Urothelium cell line (cell line): ENCODE measurements around the gene ODAM.
"Not testable (repeated sequence)": the region's sequence is repeated elsewhere in the genome, so short reads cannot be mapped to it uniquely, and the experiment has no call there.

Experiments
- DNase-seq: peaks from one replicate; pipeline ENCODE4 v3.0.0; 2011; ENCODE audit warnings: low spot score, mixed read lengths
- FAIRE-seq: peaks from 2 replicates; lab custom pipeline; 2011; peaks lifted over from hg19 to GRCh38; lab: Jason Lieb, UNC

Gene ODAM

DNA sequence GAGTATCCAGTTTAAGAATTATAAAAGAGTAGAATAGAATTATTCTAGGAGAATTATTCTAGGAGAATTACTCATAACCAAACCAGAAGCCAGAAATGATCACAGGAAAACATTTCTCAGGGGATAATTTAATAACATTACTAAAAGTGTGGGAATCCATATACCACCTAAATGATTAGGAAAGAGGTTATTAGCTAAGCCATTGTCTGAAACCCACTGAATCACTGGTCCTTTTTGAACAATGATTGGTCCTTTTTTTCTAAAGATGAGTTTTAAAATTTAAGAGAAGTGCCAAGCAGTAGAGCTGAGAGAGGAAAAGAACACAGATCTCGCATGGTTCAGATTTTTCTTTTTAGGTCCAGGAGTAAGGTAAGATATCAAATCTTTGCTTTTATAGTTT is at the start of gene ODAM:
Gene ODAM, plus strand, starts transcription at position 301 of the 400 bp plus-strand sequence. CDS start 819 bp downstream, outside the sequence.
- no peak for DNase-seq
- no peak for FAIRE-seq

GRCh38 chr4:70151271-70151670 is 44.3 kb upstream of the ODAM start:
- FAIRE-seq: no peak

DNA sequence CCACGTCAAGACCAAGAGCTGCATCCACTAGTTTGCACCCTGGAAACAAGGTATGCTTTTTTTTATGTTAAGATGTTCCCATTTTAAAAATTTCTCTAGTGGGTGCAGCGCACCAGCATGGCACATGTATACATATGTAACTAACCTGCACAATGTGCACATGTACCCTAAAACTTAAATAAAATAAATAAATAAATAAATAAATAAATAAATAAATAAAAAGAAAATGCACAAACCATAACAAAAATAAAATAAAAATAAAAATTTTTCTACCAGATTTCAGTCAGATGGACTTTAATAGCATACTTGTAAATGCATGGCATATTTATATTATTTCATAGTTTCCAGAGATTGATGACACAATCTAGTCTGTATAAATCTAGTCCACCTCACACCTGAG is 43.4 kb upstream of the ODAM start:
- FAIRE-seq (no peak), DNase-seq (no peak)

More at GRCh38 chr4:70151271-70151670, 44.3 kb upstream of the ODAM start:
- DNase-seq: no peak

- FAIRE-seq: no peak
Measured at GRCh38 chr4:70153937-70154336, 41.6 kb upstream of the ODAM start, which contains the start of gene PRR27. PRR27 (plus strand) TSS chr4:70154237; CDS start chr4:70154376, 139 bp downstream.

DNA sequence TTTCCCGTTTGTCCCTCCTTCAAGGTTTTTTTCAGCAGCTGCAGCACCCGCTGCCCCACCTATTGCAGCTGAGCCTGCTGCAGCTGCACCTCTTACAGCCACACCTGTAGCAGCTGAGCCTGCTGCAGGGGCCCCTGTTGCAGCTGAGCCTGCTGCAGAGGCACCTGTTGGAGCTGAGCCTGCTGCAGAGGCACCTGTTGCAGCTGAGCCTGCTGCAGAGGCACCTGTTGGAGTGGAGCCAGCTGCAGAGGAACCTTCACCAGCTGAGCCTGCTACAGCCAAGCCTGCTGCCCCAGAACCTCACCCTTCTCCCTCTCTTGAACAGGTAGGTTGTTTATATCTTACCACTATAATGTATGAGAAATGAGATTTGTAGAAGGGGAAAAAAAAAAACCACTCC is 36.9 kb upstream of the ODAM start:
- DNase-seq (no peak), FAIRE-seq (no peak)

More at GRCh38 chr4:70153937-70154336, 41.6 kb upstream of the ODAM start, which contains the start of gene PRR27:
- DNase-seq: no peak

DNA sequence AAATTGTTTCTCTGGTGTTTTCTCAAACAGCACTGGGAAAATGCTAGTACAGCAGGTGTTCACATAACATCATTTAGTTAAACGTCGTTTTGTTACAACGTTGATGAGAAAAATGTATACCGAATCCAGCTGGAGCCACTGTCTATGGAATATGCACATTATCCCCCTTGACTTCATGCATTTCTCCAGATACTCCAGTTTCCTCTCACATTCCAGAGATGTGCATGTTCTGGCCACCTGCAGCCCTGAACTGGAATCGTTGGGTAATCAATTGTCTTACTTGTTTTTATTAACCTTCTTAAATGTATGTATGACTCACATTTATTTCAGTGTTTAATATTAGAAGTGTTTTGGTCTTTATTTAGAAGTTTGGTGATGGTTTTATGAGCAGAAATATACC is 18.4 kb upstream of the ODAM start:
- DNase-seq (no peak), FAIRE-seq (no peak)

- no peak for FAIRE-seq
- DNase-seq: no peak
Measured at GRCh38 chr4:70178075-70178660, 17.4 kb upstream of the ODAM start.

DNA sequence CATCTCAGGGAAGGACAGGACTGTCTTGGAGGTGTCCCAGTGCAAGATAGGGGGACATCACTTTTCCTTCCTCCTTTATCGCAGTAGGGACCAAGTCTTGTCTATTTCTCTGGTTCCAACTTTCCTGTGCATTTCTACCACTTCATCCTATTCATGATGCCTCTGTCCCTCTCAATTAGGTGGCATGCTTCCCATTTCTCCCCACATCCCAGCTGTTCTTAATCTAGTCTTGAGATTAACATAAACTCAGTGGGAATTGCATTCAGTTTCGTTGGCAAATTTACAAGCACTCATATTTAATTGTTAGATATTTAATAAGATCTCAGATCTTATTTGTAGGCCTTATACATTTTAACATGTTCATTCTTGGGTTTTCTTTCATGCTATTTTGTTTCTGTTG is 15.7 kb upstream of the ODAM start:
- FAIRE-seq: no peak
- no peak for DNase-seq

- DNase-seq: no peak
- FAIRE-seq: no peak
Measured at GRCh38 chr4:70181864-70182263, 13.7 kb upstream of the ODAM start.

DNA sequence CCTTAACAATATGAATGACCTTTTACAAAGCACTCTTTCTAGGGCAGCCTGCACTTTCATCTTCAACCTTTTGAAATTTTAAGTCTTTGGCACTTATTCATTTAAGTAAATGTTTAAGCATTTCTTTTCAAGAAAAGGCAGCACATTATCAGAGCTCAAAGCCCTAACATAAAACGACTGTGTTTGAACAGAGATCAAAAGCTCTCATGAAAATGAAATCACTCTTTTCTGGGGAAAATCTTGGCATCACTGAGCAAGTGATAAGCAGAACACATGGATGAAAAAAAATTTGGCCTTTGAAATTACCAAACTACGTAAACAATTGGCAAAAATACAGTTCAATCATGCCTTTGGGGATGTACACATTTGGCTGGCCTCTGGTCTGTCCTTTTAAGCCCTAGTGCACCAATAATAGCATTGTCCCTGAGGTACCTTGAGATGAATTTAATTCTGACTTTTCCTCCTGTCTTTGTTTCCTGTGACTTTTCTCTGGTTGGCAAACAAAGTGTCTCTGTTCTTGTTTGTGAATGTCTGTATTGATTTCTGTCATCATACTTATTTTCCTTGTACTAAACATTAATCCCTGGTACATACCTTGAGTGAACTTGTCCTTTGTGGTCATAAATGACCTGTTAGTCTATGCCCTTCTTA is 12.9 kb upstream of the ODAM start:
- FAIRE-seq (no peak), DNase-seq (no peak)

GRCh38 chr4:70183168-70183939 is 12.2 kb upstream of the ODAM start:
- FAIRE-seq: no peak

DNA sequence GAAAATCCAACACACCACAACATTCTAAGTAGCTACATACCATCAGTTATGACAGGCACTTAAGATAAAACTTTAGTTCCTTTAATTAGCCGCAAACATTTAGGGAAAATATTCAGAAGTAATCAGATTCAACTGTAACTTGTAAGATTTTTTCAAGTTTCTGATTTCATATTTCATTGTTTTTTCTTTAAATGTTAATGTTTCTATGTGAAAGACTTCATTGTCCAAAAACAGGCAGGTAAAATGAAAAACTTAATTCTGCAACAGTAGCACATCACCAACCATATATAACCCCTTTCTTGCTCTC is 11.6 kb upstream of the ODAM start:
- DNase-seq: no peak
- FAIRE-seq: no peak

More at GRCh38 chr4:70183168-70183939, 12.2 kb upstream of the ODAM start:
- peak; percentile 46 for DNase-seq

GRCh38 chr4:70187216-70187615 is 8.3 kb upstream of the ODAM start:
- no peak for DNase-seq
- no peak for FAIRE-seq

- DNase-seq (no peak), FAIRE-seq (no peak)
Measured at GRCh38 chr4:70190579-70190978, 4.9 kb upstream of the ODAM start.

- FAIRE-seq (no peak), DNase-seq (no peak)
Measured at GRCh38 chr4:70191647-70192046, 3.9 kb upstream of the ODAM start.

GRCh38 chr4:70192895-70193294 is 2.6 kb upstream of the ODAM start:
- FAIRE-seq: no peak
- no peak for DNase-seq

GRCh38 chr4:70196857-70197256 is 1.3 kb downstream of the ODAM start:
- DNase-seq: no peak
- FAIRE-seq: no peak

DNA sequence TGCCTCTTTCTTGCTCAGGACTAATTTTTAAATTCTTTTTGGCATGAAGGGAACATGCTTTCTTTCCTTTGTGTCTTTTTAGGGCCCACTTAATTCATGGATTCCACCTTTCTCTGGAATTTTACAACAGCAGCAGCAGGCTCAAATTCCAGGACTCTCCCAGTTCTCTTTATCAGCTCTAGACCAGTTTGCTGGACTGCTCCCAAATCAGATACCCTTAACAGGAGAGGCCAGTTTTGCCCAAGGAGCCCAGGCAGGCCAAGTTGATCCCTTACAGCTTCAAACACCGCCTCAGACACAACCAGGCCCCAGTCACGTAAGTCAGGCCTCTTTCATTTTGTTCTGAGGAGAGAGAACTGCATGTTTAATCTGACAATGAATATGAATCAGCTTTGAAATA is 2.3 kb downstream of the ODAM start:
- no peak for FAIRE-seq
- DNase-seq: no peak

DNA sequence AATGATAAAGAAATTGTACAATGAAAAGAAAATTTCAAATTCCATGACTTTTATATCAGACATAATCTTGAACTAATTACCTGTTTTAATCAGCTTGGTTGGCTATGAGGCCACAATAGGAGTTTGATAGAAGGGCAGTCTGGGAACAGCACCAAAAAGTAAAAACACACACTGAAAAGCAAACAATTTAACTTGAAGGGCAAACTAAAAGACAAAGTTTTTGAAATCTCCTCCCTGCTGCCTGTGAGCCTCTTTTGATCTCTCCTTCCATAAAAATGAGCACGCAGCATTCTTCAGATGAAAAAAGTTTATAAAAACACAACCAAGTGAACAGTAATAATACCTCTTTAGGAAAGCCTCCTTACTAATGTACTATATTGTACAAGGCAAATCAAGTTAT is 8.1 kb downstream of the ODAM start:
- DNase-seq: no peak
- FAIRE-seq: no peak

DNA sequence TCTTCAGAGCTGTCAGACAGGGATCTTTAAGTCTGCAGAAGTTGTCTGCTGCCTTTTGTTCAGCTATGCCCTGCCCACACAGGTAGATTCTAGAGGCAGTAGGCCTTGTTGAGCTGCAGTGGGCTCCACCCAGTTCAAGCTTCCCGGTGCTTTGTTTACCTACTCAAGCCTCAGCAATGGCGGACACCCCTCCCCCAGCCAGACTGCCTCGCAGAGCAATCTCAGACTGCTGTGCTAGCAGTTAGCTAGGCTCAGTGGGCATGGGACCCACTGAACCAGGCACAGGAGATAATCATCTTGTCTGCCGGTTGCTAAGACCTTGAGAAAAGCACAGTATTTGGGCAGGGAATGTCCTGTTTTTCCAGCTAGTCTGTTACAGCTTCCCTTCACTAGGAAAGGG is 17.2 kb downstream of the ODAM start:
- DNase-seq, FAIRE-seq: not testable (repeated sequence)

GRCh38 chr4:70216109-70216508 is 20.6 kb downstream of the ODAM start:
- DNase-seq, FAIRE-seq: not testable (repeated sequence)

- not testable (repeated sequence) for FAIRE-seq, DNase-seq
Measured at GRCh38 chr4:70216550-70216949, 21.0 kb downstream of the ODAM start.
